Left forelimb (tissue), 1 donor: Measurements from ENCODE around the gene IL6ST.
"Not testable (repeated sequence)": the region's sequence is repeated elsewhere in the genome, so short reads cannot be mapped to it uniquely, and the experiment has no call there.

Source experiments
- DNase-seq: peaks from one replicate; pipeline ENCODE4 v3.0.0-alpha.2; 2018; ENCODE audit warnings: low spot score

Gene IL6ST

GRCh38 chr5:55965525-55965924 is 29.2 kb downstream of the IL6ST start:
- no peak for DNase-seq

GRCh38 chr5:55960779-55961178 is 34.0 kb downstream of the IL6ST start:
- DNase-seq = no peak

- no peak for DNase-seq
Measured at GRCh38 chr5:55959208-55959607, 35.6 kb downstream of the IL6ST start.

- DNase-seq = not testable (repeated sequence)
Measured at GRCh38 chr5:55941154-55941553, 53.6 kb downstream of the IL6ST start.

GRCh38 chr5:55937598-55937997 is 57.2 kb downstream of the IL6ST start:
- DNase-seq = not testable (repeated sequence)

GRCh38 chr5:55936100-55936693 is 58.6 kb downstream of the IL6ST start:
- peak; percentile 81 for DNase-seq

- DNase-seq = no peak
Measured at GRCh38 chr5:55935371-55935770, 59.4 kb downstream of the IL6ST start.

- no peak for DNase-seq
Measured at GRCh38 chr5:55934720-55935119, 60.0 kb downstream of the IL6ST start.

GRCh38 chr5:55934115-55934613 is 60.6 kb downstream of the IL6ST start:
- DNase-seq = no peak

GRCh38 chr5:55933377-55934114 is 61.2 kb downstream of the IL6ST start:
- no peak for DNase-seq

GRCh38 chr5:55932700-55933099 is 62.1 kb downstream of the IL6ST start:
- no peak for DNase-seq

- DNase-seq = no peak
Measured at GRCh38 chr5:55929020-55929799, 65.6 kb downstream of the IL6ST start.

- DNase-seq = no peak
Measured at GRCh38 chr5:55927861-55928655, 66.7 kb downstream of the IL6ST start.

- DNase-seq = no peak
Measured at GRCh38 chr5:55926476-55926875, 68.3 kb downstream of the IL6ST start.

GRCh38 chr5:55925712-55926111 is 69.1 kb downstream of the IL6ST start:
- DNase-seq = no peak

GRCh38 chr5:55925181-55925580 is 69.6 kb downstream of the IL6ST start:
- no peak for DNase-seq

GRCh38 chr5:55924744-55925143 is 70.0 kb downstream of the IL6ST start:
- DNase-seq = no peak

GRCh38 chr5:55923865-55924500 is 70.8 kb downstream of the IL6ST start:
- no peak for DNase-seq

GRCh38 chr5:55923177-55923771 is 71.5 kb downstream of the IL6ST start:
- no peak for DNase-seq

- no peak for DNase-seq
Measured at GRCh38 chr5:55921617-55922016, 73.1 kb downstream of the IL6ST start.

- no peak for DNase-seq
Measured at GRCh38 chr5:55920784-55921183, 74.0 kb downstream of the IL6ST start.
